Neural cell (in vitro differentiated cells): Measurements from ENCODE around the gene ARL3.

Experiments
- CTCF ChIP-seq: fragments of 450-650 bp; IDR thresholded peaks from 2 replicates; pipeline ENCODE4 v1.5.1; 2014; ENCODE audit warnings: antibody characterized with exemption, mild to moderate bottlenecking, moderate library complexity; ENCODE audit not compliant: poor library complexity, severe bottlenecking
- EP300 ChIP-seq: fragments of 450-650 bp; conservative IDR thresholded peaks from 2 replicates; pipeline ENCODE4 v1.6.1; 2014; ENCODE audit warnings: antibody characterized with exemption, mild to moderate bottlenecking, moderate library complexity; ENCODE audit not compliant: poor library complexity, severe bottlenecking
- EZH2 ChIP-seq: fragments of 200-600, 300-800 bp; shearing (Covaris generic), sonication (generic); IDR thresholded peaks from 2 replicates; pipeline ENCODE4 v1.6.1; 2014; ENCODE audit warnings: antibody characterized with exemption, low read length, borderline replicate concordance, mild to moderate bottlenecking; ENCODE audit not compliant: insufficient read depth, poor library complexity, severe bottlenecking
- POLR2AphosphoS5 ChIP-seq: IDR thresholded peaks from 2 replicates; pipeline ENCODE4 v1.6.1; 2012
- RAD21 ChIP-seq: fragments of 450-650 bp; conservative IDR thresholded peaks from 2 replicates; pipeline ENCODE4 v1.6.1; 2014; ENCODE audit warnings: antibody characterized with exemption, mild to moderate bottlenecking, moderate library complexity
- SMC3 ChIP-seq: fragments of 450-650 bp; conservative IDR thresholded peaks from 2 replicates; pipeline ENCODE4 v1.6.1; 2014; ENCODE audit warnings: antibody characterized with exemption, mild to moderate bottlenecking, moderate library complexity; ENCODE audit not compliant: poor library complexity

- TF ChIP-seq CTCF: no peak
- TF ChIP-seq EZH2: no peak
- TF ChIP-seq EP300: no peak
- TF ChIP-seq POLR2AphosphoS5: no peak
- TF ChIP-seq RAD21: no peak
- no peak for TF ChIP-seq SMC3
Measured at GRCh38 chr10:102698894-102699293, 15.3 kb downstream of the ARL3 start.
